NCI-H2196 treated with DMSO at 0.1 percent for 48 hours (cell line): ENCODE results near the gene P2RY12.
"Not testable (repeated sequence)": the region's sequence is repeated elsewhere in the genome, so short reads cannot be mapped to it uniquely, and the experiment has no call there.

ENCODE experiments used
- DNase-seq: peaks from one replicate; lab custom pipeline; 2025; ENCODE audit not compliant: unreplicated experiment; lab: John Stamatoyannopoulos, UW

P2RY12 gene

GRCh38 chr3:151393941-151394340 lies 9.4 kb upstream of the P2RY12 start:
- no peak for DNase-seq

DNA sequence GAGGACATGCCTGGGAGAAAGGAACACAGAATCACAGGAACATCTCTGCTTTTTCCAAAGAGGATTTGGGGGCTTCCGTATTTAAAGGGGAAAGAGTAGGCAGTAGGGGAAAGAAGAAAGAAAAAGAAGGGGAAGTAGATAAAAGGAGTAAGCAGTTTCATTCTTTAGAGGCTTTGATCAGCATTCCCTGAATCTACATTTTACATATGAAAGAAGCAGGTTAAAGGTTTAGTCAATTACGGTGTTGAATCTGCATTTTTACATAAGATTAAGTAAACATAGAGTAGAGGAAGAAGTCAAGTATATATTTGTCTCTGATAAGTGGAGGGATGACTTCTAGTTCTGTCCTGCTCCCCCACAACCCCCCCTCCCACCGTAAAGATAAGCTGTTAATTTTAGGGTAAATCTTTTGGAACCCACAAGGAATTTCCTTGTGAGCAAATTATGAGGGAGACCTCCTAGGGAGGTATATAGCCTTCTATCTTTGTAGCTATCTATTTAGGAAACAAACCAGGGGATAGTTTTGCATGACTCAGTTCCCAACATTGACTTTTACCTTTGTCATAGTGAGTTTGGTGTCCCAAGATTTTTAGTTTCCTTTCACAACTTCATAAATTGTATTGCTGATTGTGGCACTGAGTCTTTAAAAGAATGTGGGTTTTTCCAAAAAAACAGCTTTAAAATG lies 8.7 kb upstream of the P2RY12 start:
- no peak for DNase-seq

GRCh38 chr3:151392191-151392590 lies 7.6 kb upstream of the P2RY12 start:
- DNase-seq = not testable (repeated sequence)

GRCh38 chr3:151391720-151392119 lies 7.2 kb upstream of the P2RY12 start:
- DNase-seq = no peak

GRCh38 chr3:151387842-151388241 lies 3.3 kb upstream of the P2RY12 start:
- no peak for DNase-seq

GRCh38 chr3:151387432-151387831 lies 2.9 kb upstream of the P2RY12 start:
- no peak for DNase-seq

DNA sequence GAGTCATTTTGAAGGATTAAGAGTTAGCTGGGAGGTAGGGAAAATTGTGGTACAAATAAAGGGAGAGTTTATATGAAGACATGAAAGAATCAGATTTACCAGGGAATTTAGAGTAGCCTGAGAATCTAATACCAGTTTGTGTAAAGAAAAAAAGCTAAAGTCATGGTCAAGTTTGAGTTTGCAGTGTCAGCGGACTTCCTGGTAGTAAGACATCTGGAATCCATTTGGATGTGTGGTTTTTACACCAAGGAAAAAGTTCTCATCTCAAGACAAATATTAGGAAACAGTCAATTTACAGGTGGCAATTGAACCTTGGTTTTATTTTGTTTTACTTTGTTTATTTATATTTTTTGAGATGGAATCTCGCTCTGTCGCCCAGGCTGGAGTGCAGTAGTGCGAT lies 1.5 kb upstream of the P2RY12 start:
- DNase-seq = no peak

DNA sequence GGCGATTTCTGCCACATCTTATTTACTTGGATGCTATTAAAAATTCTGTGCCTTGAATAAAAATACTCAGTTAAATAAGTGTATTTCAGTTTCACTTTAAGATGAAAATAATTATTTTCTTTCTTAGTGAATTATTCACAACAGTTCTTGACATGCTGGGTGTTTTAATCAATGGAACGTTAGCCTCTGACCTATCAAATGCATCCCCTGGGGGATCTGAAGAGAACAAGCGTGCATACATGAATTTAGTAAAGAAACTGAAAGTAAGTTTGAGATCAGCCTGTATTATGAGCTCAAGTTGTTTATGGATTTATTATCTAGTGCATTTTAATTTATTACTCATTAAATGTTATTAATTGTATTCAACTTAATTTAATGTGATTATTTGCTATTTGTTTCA lies 597 bp downstream of the P2RY12 start:
- no peak for DNase-seq

DNA sequence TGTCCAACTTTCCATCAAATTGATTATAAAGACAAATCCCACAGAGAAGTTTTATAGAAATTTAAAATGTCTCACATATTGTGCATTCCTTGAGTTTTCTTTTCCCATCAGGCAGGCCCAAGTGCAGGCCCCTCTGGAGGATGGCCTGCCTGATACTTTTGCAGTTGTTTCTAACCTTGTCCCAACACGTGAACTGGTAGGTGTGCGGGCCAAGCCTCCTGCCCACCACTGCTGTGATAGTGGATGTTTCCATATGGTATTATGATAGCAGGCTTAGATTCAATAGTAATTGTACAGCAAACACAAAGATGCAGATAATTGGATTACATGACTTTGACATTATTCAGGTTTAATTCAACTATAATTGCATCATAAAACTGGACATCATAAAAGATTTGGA lies 1.4 kb downstream of the P2RY12 start:
- DNase-seq = no peak

- no peak for DNase-seq
Measured at GRCh38 chr3:151382671-151383070, 1.9 kb downstream of the P2RY12 start.

- no peak for DNase-seq
Measured at GRCh38 chr3:151379083-151379734, 5.3 kb downstream of the P2RY12 start.

DNA sequence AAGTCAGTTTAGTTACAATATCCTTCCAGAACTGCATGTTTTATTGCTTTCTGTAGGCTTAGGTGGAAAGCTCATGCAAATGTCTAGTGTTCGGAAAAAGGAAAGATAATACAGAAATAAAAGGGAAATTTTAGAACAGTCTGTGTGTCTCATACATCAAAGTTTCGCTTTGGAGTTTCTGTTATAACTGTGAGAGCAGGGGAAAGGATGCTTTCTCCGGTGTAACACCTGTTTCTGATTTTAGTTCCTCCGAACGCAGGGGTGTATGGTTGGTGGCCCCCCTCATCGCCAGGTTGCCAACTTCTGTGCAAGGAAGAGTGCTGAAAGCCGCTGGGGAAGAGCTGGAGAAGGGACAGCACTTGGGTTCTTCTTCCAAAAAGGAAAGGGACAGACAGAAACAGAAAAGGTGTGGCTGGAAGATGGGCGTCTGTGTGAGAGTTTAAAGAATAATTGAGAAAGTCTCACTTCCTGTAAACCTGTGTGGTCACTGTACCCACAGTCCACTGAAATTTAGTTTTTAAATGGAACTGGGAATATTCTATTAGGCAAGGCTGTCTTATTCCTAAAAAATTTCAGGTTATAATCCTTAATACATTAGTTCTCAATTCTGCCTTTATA lies 6.7 kb downstream of the P2RY12 start:
- no peak for DNase-seq

DNA sequence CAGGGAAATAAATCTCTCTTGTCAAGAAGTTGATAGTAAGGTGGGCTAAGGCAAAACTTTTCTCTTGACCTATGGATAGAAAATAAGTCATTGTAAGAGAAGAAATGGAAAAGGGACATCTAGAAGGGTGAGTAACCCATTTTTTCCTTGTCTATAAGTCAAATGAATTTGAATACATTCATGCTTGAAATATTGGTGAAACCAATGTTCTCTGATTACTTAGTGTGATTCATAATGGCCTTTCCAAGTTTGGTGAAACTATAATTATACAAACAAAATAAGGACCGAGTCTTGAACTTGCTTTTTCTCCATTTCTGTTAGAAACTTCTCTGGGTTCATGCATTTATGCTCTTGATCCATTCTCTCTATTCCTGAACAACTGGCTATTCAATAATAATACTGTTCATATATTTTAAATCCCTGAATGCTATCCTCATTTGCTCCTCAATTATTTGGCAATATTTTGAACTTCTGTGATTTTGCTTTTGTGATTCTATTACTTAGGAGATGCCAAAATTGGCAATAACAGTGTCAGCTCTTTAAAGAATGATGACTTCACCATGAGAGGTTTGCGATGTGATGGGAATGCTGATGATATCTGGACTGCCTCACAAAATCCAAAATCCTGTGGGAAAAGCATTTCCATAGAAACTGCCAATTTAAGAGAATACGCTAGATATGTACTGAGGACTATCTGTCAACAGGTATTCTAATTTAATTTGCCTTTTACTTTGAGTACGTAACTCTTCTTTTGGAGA lies 12.3 kb downstream of the P2RY12 start:
- no peak for DNase-seq

DNA sequence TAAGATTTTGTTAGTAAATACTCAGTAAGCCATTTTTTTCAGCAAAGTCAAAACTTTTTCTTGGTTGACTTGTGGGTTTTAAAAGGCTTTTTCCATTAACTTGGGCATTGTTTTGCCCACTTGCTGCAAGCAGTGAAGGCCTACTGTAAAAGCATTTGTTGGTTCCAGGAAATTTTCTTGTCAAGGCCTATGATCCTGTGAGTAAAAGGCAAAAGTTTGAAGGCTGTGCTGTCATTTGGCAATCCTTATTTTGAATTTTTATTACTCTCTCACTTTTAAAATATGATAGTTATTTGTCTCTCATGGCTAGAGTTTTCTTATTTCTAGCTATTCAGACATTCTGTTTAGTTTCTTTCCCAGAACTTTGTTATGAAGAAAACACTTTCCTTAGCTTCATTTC lies 13.0 kb downstream of the P2RY12 start:
- no peak for DNase-seq

DNA sequence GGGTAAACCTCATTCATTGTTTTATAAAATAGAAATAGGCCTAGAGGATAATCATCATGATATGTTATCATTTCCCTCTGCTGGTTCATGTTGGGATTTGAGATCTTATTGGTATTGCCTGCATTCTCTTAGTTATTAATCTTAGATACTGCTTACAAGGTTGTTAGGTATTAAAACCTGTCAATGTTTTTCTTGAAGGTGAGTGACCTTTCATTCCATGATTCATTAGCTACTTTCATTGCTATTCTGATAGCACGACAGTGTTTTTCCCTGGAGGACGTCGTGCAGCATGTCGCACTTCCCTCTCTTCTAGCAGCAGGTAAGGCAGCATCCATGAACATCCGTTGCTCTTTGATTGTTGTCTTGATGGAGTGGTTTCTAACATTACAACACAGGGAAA lies 17.1 kb downstream of the P2RY12 start:
- DNase-seq = no peak

DNA sequence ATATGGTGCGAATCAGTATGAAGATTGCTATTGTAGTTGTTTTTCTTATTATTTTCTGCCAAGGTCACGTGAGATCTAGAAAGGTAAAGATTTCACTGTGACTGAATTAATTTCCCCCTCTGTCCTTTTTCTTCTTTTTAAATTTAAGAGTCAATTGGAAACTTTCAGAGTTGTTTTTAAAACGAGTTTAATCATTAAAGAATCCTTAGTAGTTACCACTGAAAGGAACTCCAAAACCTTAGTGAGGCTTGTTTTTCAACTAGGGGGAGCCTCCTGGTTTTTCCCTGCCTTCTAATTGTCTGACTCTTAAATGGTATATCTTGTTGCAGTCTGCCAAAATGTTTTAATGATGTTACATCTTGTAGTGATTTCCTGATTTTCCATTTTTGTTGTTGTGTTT lies 17.6 kb downstream of the P2RY12 start:
- no peak for DNase-seq

DNA sequence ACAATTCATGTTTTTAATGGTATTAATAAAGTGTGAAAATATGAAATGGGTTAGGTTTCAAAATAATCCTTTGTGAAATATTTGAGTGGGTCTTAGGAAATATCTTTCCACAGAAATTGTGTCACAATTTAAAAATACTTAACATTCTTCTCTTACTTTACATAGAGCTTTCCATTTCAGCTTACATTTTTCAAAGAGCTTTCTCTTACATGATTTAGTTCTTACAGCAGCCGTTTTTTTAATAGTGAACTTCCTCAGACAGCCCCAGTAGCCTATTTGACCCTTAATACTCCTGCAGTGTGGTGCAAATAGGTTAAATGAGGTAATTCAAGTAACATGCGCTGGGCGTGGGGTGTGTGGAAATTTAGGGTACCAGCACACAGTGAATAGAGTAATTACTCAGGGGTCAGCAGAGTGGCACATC lies 21.8 kb downstream of the P2RY12 start:
- DNase-seq = no peak

DNA sequence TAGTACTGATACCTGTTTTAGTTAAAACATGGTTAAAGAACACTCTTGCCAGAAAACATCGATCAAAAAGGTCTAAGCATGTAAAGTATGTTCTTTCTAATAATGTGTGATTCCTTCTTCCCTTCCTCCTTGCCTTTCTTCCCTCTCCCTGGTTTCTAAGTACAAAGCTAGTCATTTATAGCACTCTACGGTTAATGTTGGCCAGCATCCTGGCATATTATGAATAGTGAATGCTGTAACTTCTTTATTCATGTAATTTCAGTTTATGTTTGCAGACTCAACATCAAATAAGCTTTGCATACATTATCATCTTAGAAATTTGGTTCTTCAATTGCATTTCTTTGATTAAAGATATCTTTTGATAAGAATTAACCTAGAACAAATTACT lies 27.1 kb downstream of the P2RY12 start:
- DNase-seq = no peak

DNA sequence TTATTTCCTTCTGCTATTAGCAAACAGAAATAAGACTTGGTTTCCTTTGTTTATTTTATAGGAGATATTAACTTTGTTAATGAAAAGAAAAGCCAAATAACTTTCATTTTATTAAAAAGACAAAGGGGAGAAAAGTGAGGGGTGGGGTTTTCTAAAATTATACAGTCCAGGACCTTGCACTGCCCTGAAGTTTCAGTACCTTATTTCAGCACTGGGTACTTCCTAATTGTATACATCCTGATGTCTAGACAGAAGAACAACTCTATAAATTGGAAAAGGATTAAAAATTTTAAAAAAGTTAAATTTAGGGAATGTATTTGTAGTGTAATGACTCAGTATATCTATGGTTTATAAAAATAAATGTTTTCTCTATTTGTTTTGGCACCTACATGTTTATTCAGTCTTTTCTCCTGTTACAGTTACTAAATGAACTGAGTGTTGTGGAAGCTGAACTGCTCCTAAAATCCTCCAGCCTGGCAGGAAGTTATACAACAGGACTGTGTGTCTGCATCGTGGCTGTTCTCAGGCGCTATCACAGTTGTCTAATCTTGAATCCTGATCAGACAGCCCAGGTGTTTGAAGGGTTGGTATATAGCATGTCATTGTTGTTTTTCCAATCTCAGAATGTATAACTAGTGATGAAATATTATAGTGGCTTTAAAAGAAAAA lies 27.6 kb downstream of the P2RY12 start:
- DNase-seq = no peak

- DNase-seq = no peak
Measured at GRCh38 chr3:151351648-151352047, 32.9 kb downstream of the P2RY12 start.

DNA sequence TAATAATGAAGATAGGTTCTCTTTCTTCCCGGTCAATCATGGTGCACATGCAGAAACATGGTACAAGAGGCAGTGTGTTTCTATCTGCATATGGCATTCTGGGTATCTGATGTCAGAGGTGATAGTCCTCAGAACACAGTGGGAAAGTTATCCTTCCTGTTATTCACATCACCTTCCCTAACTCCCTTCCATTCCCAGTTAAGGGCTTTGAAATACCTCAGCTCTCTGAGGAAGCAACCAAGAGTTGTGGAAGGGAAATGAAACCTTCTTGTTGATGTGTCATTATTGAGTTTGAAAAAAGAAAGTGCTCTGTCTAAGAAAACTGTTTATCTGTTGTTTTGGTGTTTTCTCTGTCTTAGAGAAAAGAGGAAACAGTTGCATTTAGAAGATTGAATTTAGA lies 33.3 kb downstream of the P2RY12 start:
- DNase-seq = no peak
